ENCODE data around the gene MYO15A.
"Not testable (repeated sequence)": the region's sequence is repeated elsewhere in the genome, so short reads cannot be mapped to it uniquely, and the experiment has no call there.

The MYO15A gene

DNA sequence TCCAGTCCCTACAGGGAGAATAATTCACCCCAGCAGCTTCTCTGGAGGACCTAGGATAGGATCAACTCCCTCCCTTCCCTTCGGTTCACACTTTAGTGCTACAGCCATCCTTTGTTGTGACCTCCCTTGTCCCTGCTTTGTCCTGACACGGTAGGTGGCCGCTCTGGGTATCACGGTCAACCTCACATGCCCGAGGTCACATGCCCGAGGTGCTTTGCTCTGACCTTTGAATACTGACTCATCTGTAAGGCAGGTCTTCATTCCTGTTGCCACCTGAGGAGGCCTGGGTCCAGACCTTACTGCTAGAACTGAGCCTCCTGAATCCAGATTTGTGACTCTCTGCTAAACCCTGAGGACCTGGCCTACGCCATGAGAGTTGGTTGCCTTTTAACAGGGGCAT is 94.8 kb downstream of the MYO15A start:
- H3K27ac ChIP-seq = no peak overlapping the region; the same call in 1 of the 2 replicates

DNA sequence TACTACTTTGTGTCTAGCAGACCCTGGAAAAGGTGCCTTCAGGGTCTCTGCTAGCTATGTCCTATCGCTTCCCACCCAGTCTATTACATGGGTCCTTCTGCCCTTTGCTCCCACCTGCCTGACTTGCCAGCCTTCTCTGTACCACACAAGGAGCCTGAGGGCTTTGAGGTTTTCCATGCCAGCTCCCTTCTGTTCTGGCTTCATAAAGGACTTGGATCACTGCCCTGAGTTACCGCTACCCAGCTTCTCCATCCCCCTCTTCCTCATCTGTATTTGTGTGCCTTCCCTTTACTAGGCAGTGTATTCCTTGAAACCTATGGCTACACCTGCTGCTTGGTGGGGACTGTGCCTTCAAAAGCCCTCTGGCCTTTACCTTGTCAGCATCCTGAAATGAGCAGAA is 97.3 kb downstream of the MYO15A start:
- no peak for TF ChIP-seq ZFX (IDR thresholded peaks at IDR 0.05; ENCODE audit: borderline replicate concordance)
- TF ChIP-seq, protein P1, sequence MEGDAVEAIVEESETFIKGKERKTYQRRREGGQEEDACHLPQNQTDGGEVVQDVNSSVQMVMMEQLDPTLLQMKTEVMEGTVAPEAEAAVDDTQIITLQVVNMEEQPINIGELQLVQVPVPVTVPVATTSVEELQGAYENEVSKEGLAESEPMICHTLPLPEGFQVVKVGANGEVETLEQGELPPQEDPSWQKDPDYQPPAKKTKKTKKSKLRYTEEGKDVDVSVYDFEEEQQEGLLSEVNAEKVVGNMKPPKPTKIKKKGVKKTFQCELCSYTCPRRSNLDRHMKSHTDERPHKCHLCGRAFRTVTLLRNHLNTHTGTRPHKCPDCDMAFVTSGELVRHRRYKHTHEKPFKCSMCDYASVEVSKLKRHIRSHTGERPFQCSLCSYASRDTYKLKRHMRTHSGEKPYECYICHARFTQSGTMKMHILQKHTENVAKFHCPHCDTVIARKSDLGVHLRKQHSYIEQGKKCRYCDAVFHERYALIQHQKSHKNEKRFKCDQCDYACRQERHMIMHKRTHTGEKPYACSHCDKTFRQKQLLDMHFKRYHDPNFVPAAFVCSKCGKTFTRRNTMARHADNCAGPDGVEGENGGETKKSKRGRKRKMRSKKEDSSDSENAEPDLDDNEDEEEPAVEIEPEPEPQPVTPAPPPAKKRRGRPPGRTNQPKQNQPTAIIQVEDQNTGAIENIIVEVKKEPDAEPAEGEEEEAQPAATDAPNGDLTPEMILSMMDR (IDR thresholded peaks at IDR 0.05) = no peak
- H3K27ac ChIP-seq = no peak overlapping the region

More for the DNA sequence above, 94.8 kb downstream of the MYO15A start:
- TF ChIP-seq, protein P1 (IDR thresholded peaks at IDR 0.05) = no peak
- no peak for TF ChIP-seq ZFX (IDR thresholded peaks at IDR 0.05; ENCODE audit: borderline replicate concordance)

DNA sequence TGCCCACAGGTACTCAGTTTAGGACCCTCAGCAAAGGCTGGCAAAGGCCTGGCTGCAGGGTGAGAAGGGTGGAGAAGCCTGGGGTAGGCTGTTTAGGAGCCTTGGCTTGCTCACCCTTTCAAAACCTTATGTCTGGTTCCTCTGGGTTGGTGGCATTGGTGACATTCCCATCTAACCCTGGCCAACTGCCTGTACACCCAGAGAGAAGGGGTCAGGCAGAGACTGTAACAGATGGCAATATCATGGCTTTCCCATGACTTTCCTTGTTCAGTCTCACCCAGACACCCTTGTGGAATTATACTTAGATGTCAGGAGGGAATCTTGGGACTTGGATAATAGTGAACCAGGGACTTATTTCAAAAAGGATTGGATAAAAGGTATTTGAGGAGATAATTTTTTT is 98.4 kb downstream of the MYO15A start:
- H3K27ac ChIP-seq = no peak overlapping the region
- TF ChIP-seq, protein P1 (IDR thresholded peaks at IDR 0.05) = no peak
- TF ChIP-seq ZFX (IDR thresholded peaks at IDR 0.05; ENCODE audit: borderline replicate concordance) = no peak

DNA sequence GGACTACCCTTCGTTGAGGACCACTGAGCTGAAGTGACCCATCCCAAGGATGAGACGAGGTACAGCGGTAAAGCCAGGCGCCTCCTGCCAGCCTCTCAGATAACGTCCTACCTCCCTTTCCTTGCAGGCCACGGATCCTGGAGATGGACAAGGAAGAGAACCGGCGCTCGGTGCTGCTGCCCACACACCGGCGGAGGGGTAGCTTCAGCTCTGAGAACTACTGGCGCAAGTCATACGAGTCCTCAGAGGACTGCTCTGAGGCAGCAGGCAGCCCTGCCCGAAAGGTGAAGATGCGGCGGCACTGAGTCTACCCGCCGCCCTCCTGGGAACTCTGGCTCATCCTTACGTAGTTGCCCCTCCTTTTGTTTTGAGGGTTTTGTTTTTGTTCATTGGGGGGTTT is 99.5 kb downstream of the MYO15A start:
- H3K27ac ChIP-seq = no peak overlapping the region
- no peak for TF ChIP-seq ZFX (IDR thresholded peaks at IDR 0.05; ENCODE audit: borderline replicate concordance)
- TF ChIP-seq, protein P1 (IDR thresholded peaks at IDR 0.05) = no peak

DNA sequence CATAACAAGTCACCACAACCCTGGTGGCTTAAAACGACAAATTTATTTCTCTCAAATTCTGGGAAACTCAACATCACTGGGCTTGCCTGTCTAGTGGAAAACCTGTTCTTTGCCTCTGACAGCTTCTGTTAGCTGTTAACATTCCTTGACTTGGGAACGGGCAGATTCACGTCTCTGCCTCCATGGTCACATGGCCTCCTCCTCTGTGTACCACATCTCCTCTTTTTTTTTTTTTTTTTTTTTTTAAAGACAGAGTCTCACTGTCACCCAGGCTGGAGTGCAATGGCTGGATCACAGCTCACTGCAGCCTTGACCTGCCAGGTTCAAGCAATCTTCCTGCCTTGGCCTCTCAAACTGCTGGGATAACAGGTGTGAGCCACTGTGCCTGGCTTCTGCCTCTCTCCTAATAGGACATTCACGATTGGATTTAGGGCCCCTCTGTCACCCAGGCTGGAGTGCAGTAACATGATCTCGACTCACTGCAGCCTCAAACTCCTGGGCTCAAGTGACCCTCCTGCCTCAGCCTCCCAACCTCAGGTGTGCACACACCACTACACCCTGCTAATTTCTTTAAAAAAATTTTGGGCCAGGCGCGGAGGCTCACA is 105.2 kb downstream of the MYO15A start:
- no peak for TF ChIP-seq ZFX (IDR thresholded peaks at IDR 0.05; ENCODE audit: borderline replicate concordance)
- TF ChIP-seq, protein P1 (IDR thresholded peaks at IDR 0.05) = no peak
- H3K27ac ChIP-seq = no peak overlapping the region

DNA sequence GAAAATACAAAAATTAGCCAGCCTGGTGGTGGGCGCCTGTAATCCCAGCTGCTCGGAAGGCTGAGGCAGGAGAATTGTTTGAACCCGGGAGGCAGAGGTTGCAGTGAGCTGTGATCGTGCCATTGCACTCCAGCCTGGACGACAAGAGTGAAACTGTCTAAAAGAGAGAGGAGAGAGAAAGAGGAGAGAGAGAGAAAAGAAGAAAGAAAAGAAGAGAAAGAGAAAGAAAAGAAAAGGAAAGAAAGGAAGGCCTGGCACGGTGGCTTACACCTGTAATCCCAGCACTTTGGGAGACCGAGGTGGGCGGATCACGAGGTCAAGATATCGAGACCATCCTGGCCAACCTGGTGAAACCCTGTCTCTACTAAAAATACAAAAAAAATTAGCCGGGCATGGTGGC is 108.3 kb downstream of the MYO15A start:
- H3K27ac ChIP-seq = not testable (repeated sequence)

DNA sequence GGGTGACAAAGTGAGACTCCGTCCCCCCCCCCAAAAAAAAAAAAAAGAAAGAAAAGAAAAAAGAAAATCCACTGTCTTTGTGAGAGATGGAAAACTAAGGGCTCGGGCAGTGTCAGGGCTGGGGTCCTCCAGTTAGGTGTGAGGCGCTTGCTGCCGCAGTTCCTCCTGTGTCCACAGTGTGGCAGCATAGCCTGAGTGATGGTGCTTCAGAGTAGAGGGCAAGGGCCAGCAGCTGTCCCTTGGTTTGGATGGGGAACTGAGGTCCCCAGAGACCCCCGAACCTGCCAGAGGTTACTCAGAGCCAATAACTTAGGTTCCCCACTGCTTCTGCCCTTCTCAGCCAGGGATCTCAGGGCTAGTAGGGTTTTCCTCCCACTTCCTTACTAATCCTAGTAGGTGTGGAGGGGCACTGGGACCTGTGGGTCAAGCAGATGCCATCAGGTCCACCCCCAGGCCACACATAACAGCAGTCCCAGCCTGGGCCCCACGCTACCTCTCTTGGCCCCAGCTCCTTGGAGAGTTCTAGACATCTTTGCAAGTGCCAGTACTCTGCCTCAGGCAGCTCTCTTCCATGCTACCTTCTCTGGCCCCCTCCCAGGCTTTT is 109.0 kb downstream of the MYO15A start:
- no peak overlapping the region for H3K27ac ChIP-seq
- TF ChIP-seq, protein P1 (IDR thresholded peaks at IDR 0.05) = peak; percentile 93
- no peak for TF ChIP-seq ZFX (IDR thresholded peaks at IDR 0.05; ENCODE audit: borderline replicate concordance)

Data from 22Rv1 (cell line).